ENCODE data around the gene ZFPM1. TPM values are rescaled to one million over a fixed set of nuclear protein-coding genes. Genes with fewer than 3 reads are reported as not detected.
A peak's percentile ranks its signal among the peaks of the same experiment; 100 is the strongest.

Gene ZFPM1
- total RNA-seq, 4 donors from 2014 or later, result 4.2 to 9.3 (median 5.1) TPM

GRCh38 chr16:88440111-88440510 is 13.0 kb upstream of the ZFPM1 start:
- Histone ChIP-seq H3K9me3 (no peaks in the 10 kb centered on the region), H3K4me1 (peaks cover 15% of the 10 kb centered on the region), H3K27me3 (peaks cover 17% of the 10 kb centered on the region), H3K36me3 (no peaks in the 10 kb centered on the region), H3K4me3 (no peak overlapping the region), H3K27ac (no peak overlapping the region)
- DNase-seq (ENCODE audit: low spot score in 2 of 2), result no peak
- 77% methylated on average over 8 of the region's 14 CpGs for WGBS
- TF ChIP-seq POLR2A (IDR thresholded peaks at IDR 0.05), result no peak
- no peak for TF ChIP-seq CTCF (IDR thresholded peaks at IDR 0.05)
- TF ChIP-seq POLR2AphosphoS5 (IDR thresholded peaks at IDR 0.05), result no peak
- no peak for TF ChIP-seq EP300 (IDR thresholded peaks at IDR 0.05)

GRCh38 chr16:88440686-88441405 is 12.2 kb upstream of the ZFPM1 start:
- H3K27ac ChIP-seq, result no peak overlapping the region
- no peak overlapping the region for H3K4me3 ChIP-seq
- 79% methylated on average over 10 of the region's 24 CpGs for WGBS
- H3K27me3 ChIP-seq, result peaks cover 17% of the 10 kb centered on the region
- H3K36me3 ChIP-seq, result no peaks in the 10 kb centered on the region
- no peaks in the 10 kb centered on the region for H3K9me3 ChIP-seq
- TF ChIP-seq POLR2AphosphoS5 (IDR thresholded peaks at IDR 0.05), result no peak
- TF ChIP-seq POLR2A (IDR thresholded peaks at IDR 0.05), result no peak
- TF ChIP-seq CTCF (IDR thresholded peaks at IDR 0.05), result no peak
- no peak for TF ChIP-seq EP300 (IDR thresholded peaks at IDR 0.05)
- H3K4me1 ChIP-seq, result peaks cover 15% of the 10 kb centered on the region
- no peak for DNase-seq (ENCODE audit: low spot score in 2 of 2)

- WGBS, result 73% methylated on average over 3 of the region's 14 CpGs
Measured at GRCh38 chr16:88441460-88441859, 11.6 kb upstream of the ZFPM1 start.

GRCh38 chr16:88442383-88442726 is 10.7 kb upstream of the ZFPM1 start:
- no peak overlapping the region for H3K4me3 ChIP-seq
- peaks cover 19% of the 10 kb centered on the region for H3K27me3 ChIP-seq
- TF ChIP-seq POLR2A (IDR thresholded peaks at IDR 0.05), result no peak
- TF ChIP-seq EP300 (IDR thresholded peaks at IDR 0.05), result no peak
- no peak for TF ChIP-seq CTCF (IDR thresholded peaks at IDR 0.05)
- TF ChIP-seq POLR2AphosphoS5 (IDR thresholded peaks at IDR 0.05), result no peak
- H3K27ac ChIP-seq, result no peak overlapping the region
- no peak for DNase-seq (ENCODE audit: low spot score in 2 of 2)
- no peaks in the 10 kb centered on the region for H3K9me3 ChIP-seq
- WGBS, result no CpG with 5 or more reads among the region's 9 CpGs
- no peaks in the 10 kb centered on the region for H3K36me3 ChIP-seq
- H3K4me1 ChIP-seq, result peaks cover 9% of the 10 kb centered on the region

More at GRCh38 chr16:88441460-88441859, 11.6 kb upstream of the ZFPM1 start:
- TF ChIP-seq EP300 (IDR thresholded peaks at IDR 0.05) (no peak), POLR2AphosphoS5 (IDR thresholded peaks at IDR 0.05) (no peak)
- Histone ChIP-seq H3K27me3 (peaks cover 17% of the 10 kb centered on the region), H3K9me3 (no peaks in the 10 kb centered on the region), H3K4me1 (peaks cover 15% of the 10 kb centered on the region), H3K4me3 (no peak overlapping the region), H3K36me3 (no peaks in the 10 kb centered on the region), H3K27ac (no peak overlapping the region)
- DNase-seq (ENCODE audit: low spot score in 2 of 2), result no peak

GRCh38 chr16:88442727-88443576 is 10.1 kb upstream of the ZFPM1 start:
- no peaks in the 10 kb centered on the region for H3K36me3 ChIP-seq
- H3K27ac ChIP-seq, result no peak overlapping the region
- H3K4me3 ChIP-seq, result no peak overlapping the region
- TF ChIP-seq EP300 (IDR thresholded peaks at IDR 0.05) (no peak), CTCF (IDR thresholded peaks at IDR 0.05) (peak; percentile 88 to 92), POLR2AphosphoS5 (IDR thresholded peaks at IDR 0.05) (no peak)
- peaks cover 20% of the 10 kb centered on the region for H3K27me3 ChIP-seq
- peaks cover 6% of the 10 kb centered on the region for H3K4me1 ChIP-seq
- WGBS, result 56% methylated on average over 11 of the region's 40 CpGs
- H3K9me3 ChIP-seq, result no peaks in the 10 kb centered on the region
- DNase-seq (ENCODE audit: low spot score in 2 of 2), result peak in 1 of 2 donors; percentile 81

Measured in suprapubic skin (tissue), 4 donors.